ENCODE measurements around the gene ZBTB7A.

Gene ZBTB7A

DNA sequence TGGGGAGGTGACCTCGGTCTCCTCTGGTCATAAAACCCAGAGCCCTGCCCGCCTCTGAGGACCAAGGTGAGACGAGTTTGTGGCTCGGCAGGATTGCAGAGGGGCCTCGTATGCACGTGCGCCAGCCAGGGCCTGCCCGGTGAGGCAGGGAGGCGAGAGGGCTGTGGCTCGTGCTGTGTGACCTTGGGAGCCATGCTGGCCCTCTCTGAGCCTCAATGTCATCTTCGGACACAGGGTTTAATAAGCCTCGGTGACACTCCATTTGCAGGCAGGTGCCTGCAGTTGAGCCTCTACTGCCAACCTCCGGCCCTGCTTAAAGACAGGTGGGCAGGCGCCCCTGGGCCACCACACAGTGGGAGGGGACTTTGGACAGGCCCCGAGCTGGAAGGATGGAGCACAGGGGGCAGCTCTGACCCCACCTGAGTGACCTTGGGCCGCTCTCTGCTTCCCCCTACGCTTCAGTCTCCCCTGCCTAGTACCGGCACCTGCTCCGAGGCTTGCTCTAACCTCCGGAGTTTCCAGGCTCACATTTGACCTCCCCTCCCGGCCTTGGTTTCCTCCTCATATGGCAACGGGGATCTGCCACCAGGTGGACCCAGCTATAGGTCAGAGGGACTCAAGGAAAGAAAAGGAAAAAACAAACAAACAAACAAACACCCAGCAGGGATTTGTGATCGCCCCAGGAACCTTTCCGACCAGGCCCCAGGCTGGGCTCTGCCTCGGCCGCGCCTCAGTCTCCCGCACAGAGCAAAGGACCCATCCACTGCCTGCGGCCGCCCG, 3.1 kb downstream of the ZBTB7A start:
- TF ChIP-seq, protein P1, sequence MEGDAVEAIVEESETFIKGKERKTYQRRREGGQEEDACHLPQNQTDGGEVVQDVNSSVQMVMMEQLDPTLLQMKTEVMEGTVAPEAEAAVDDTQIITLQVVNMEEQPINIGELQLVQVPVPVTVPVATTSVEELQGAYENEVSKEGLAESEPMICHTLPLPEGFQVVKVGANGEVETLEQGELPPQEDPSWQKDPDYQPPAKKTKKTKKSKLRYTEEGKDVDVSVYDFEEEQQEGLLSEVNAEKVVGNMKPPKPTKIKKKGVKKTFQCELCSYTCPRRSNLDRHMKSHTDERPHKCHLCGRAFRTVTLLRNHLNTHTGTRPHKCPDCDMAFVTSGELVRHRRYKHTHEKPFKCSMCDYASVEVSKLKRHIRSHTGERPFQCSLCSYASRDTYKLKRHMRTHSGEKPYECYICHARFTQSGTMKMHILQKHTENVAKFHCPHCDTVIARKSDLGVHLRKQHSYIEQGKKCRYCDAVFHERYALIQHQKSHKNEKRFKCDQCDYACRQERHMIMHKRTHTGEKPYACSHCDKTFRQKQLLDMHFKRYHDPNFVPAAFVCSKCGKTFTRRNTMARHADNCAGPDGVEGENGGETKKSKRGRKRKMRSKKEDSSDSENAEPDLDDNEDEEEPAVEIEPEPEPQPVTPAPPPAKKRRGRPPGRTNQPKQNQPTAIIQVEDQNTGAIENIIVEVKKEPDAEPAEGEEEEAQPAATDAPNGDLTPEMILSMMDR (IDR thresholded peaks at IDR 0.05; ENCODE audit: control insufficient read depth, extremely low read depth, insufficient read depth): 0 out of 2 replicates have a peak, but pooled peaks have one; percentile 24
- H3K4me3 ChIP-seq (ENCODE audit: low read depth, low read length): peak overlapping the region; percentile 86
- no peak for DNase-seq (ENCODE audit: low read depth)

DNA sequence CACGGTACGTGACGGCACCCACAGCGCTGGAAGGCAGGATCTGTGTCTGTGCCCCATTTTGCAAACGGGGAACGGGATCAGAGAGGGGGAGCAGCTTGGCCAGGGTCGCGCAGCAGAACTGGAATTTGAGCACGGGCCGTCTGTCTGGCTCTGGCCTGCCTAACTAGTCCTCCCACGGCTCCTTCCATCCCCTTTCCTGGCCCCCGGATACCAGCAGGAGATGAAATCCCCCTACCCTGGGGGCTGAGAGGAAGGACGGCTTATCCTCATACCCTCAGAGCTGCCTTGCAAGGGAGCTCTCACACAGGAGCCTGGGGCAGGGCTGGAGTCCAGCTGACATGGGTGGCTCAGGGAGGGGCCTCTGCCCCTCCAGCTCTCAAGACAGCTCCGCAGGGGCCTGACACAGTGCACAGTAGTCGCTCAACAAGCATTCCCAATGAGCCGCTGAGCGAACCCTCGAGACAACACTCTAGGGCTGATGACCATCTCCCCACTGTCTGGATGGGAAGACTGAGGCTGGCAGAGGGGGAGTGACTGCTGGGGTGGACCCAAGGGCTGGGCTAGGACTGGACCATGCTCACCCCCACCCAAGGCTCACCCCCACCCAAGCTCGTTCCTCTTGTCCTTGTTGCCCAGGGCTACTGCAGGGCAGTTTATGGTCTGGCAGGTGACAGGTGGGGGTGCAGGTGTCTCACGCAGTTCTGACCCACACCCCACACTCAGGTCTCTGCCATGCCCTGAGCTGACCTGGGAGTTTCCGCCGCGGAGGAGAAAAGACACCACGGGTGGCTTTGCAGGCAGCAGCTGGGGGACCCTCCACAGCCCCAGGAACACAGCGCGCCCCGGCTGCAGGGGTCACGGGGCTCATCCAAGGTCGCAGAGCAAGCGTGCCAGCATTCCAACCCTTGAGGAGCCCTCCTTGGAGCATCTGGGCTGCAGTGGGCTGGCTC, 4.0 kb downstream of the ZBTB7A start:
- H3K4me3 ChIP-seq (ENCODE audit: low read depth, low read length): peak overlapping the region; percentile 86
- TF ChIP-seq, protein P1 (IDR thresholded peaks at IDR 0.05; ENCODE audit: control insufficient read depth, extremely low read depth, insufficient read depth): no peak
- DNase-seq (ENCODE audit: low read depth): no peak

DNA sequence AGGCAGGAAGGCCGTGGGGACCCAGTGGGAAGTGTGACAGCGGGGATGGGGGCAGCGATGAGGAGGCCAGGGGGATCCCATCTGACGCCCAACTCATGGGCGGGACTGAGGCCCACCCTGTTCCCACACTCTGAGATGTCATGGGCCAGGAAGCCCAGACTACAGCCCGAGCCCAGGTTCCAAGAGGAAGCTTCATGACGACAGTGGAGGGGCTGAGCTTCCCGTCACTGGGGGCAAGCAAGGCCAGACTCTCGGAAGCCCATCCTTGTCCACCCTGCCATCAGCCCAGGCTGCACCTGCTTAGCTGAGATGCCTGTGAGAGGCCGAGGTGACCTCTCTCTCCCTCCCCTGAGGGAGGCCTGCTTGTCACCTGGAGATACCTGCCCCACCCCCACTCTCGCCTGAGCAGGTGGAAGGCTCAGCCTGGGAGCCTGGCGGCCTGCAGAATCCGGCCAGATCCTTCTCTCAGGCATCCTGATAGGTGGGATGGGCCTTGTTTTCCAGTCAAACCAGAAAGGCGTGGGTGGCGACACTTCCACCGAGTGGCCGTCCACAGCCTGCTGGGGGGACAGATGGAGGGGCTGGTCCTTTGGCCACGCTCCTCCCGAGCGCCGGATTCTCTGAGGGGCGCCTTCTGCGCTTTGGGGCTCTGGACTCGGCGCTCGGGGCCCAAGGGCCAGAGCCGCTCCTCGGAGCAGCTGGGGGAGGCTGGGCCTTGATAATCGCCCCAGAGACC, 4.8 kb downstream of the ZBTB7A start:
- TF ChIP-seq, protein P1 (IDR thresholded peaks at IDR 0.05; ENCODE audit: control insufficient read depth, extremely low read depth, insufficient read depth): no peak
- H3K4me3 ChIP-seq (ENCODE audit: low read depth, low read length): peak overlapping the region; percentile 86
- DNase-seq (ENCODE audit: low read depth): peak; percentile 78

DNA sequence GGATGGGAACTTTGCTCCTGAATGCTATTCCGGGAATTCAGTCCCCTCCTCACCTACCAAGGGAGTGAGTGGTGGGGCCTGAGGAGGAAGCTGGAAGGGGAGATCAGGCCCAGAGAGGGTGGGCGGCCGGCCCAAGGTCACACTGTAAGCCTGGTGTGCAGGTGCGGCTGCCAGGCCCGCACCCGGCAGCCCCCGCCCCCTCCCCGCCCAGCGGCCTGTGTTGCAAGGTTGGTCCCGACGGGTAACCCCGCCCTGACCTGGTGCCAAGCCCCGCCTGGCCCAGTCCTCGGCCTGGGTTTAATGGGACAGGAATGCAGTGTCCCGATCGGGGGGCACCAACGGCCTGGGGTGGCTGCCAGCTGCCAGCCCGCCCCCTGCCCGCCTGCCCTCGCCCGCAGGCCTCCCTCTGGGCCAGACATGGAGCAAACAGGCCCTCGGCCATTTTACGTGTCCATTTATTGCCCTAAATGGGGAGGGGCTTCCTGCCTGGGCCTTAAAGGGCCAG, 5.5 kb downstream of the ZBTB7A start:
- DNase-seq (ENCODE audit: low read depth): no peak

DNA sequence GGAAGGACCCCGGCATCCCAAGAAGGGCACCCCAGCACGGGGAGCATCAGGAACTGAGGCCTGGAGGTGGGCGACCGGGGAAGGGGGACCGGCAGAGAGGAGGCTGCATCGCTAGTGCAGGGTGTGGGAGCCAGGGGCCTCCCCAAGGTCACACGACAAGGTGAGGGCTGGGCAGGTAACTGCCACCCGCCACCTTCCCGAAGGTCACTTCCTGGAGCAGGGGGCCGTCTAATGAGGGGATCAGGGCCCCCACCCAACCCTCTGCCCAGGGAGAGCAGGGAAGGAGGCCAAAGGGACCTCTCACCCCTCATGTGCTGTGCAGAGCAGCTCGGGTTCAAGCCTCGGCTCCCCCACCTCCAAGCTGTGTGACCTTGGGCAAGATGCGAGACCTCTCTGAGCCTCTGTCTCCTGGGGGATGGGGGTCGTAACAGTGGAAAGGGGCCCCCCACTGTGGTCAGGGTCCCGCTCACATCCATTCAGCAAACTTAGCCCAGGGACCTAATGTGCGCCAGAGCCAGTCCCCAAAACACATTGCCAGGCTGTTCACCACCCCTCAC, 6.0 kb downstream of the ZBTB7A start:
- TF ChIP-seq, protein P1 (IDR thresholded peaks at IDR 0.05; ENCODE audit: control insufficient read depth, extremely low read depth, insufficient read depth): no peak
- DNase-seq (ENCODE audit: low read depth): no peak
- H3K4me3 ChIP-seq (ENCODE audit: low read depth, low read length): peak overlapping the region; percentile 86

More for the DNA sequence above, 5.5 kb downstream of the ZBTB7A start:
- H3K4me3 ChIP-seq (ENCODE audit: low read depth, low read length): peak overlapping the region; percentile 86
- TF ChIP-seq, protein P1 (IDR thresholded peaks at IDR 0.05; ENCODE audit: control insufficient read depth, extremely low read depth, insufficient read depth): no peak
